Activated T-cell treated with anti-CD3 and anti-CD28 coated beads for 48 hours (primary cell): ENCODE results near the gene CCR8.
"Not testable (repeated sequence)": the region's sequence is repeated elsewhere in the genome, so short reads cannot be mapped to it uniquely, and the experiment has no call there.

ENCODE experiments used
- DNase-seq: peaks from one replicate; pipeline ENCODE4 v3.0.0-alpha.2; 2020; ENCODE audit warnings: low read depth

Gene CCR8

GRCh38 chr3:39349080-39349479 is 19.6 kb downstream of the CCR8 start:
- DNase-seq, result no peak

GRCh38 chr3:39350714-39351113 is 21.2 kb downstream of the CCR8 start:
- DNase-seq, result no peak

GRCh38 chr3:39351134-39351533 is 21.6 kb downstream of the CCR8 start:
- not testable (repeated sequence) for DNase-seq

GRCh38 chr3:39353168-39353927 is 23.8 kb downstream of the CCR8 start:
- DNase-seq, result not testable (repeated sequence)

GRCh38 chr3:39358333-39358732 is 28.8 kb downstream of the CCR8 start:
- DNase-seq, result no peak

GRCh38 chr3:39361252-39361927 is 31.9 kb downstream of the CCR8 start:
- DNase-seq, result peak; percentile 34

GRCh38 chr3:39362192-39362591 is 32.7 kb downstream of the CCR8 start:
- no peak for DNase-seq

- no peak for DNase-seq
Observed at GRCh38 chr3:39362812-39363211, 33.3 kb downstream of the CCR8 start.

GRCh38 chr3:39370450-39370849 is 40.9 kb downstream of the CCR8 start:
- not testable (repeated sequence) for DNase-seq

- DNase-seq, result no peak
Observed at GRCh38 chr3:39372833-39373232, 43.3 kb downstream of the CCR8 start.

GRCh38 chr3:39376959-39377634 is 47.6 kb downstream of the CCR8 start:
- no peak for DNase-seq

- peak; percentile 47 for DNase-seq
Observed at GRCh38 chr3:39378088-39378487, 48.6 kb downstream of the CCR8 start.

- DNase-seq, result no peak
Observed at GRCh38 chr3:39378957-39379777, 49.7 kb downstream of the CCR8 start.

GRCh38 chr3:39379778-39380155 is 50.3 kb downstream of the CCR8 start:
- DNase-seq, result no peak

- no peak for DNase-seq
Observed at GRCh38 chr3:39381432-39381831, 51.9 kb downstream of the CCR8 start.
